OCI-LY1 (cell line): ENCODE measurements around the gene TRIM46.

ENCODE experiments used
- H2AFZ ChIP-seq: fragments of 200-600 bp; sonication (generic), shearing (Covaris generic); 2 replicates; pipeline ENCODE4 v1.6.0; 2014; ENCODE audit warnings: antibody characterized with exemption, mild to moderate bottlenecking, low read length
- H3F3A ChIP-seq: fragments of 200-600 bp; sonication (generic), shearing (Covaris generic); 2 replicates; pipeline ENCODE4 v1.6.0; 2014; ENCODE audit warnings: mild to moderate bottlenecking, antibody characterized with exemption, low read length, moderate library complexity; ENCODE audit not compliant: insufficient read depth
- H3K27ac ChIP-seq: fragments of 200-600 bp; sonication (generic); 2 replicates; pipeline ENCODE4 v1.5.1; 2014; ENCODE audit warnings: low read length, mixed run types, mild to moderate bottlenecking, low read depth; ENCODE audit not compliant: poor library complexity, severe bottlenecking
- H3K27me3 ChIP-seq: fragments of 200-600 bp; sonication (generic); 2 replicates; pipeline ENCODE4 v1.6.0; 2014; ENCODE audit warnings: antibody characterized with exemption, mild to moderate bottlenecking, low read length, moderate library complexity; ENCODE audit not compliant: insufficient read depth
- H3K36me3 ChIP-seq: fragments of 200-600 bp; sonication (generic); 2 replicates; pipeline ENCODE4 v1.6.1; 2014; ENCODE audit warnings: mild to moderate bottlenecking, antibody characterized with exemption, low read length, moderate library complexity, mixed read lengths; ENCODE audit not compliant: insufficient read depth
- H3K4me1 ChIP-seq: fragments of 200-600 bp; sonication (generic); 2 replicates; pipeline ENCODE4 v1.5.1; 2014; ENCODE audit warnings: mild to moderate bottlenecking, low read length, moderate library complexity; ENCODE audit not compliant: insufficient read depth, severe bottlenecking
- H3K4me2 ChIP-seq: fragments of 200-600 bp; sonication (generic), shearing (Covaris generic); 2 replicates; pipeline ENCODE4 v1.6.1; 2014; ENCODE audit warnings: low read length
- H3K4me3 ChIP-seq: fragments of 200-600 bp; sonication (generic); 2 replicates; pipeline ENCODE4 v1.5.1; 2014; ENCODE audit warnings: low read length, low read depth, mild to moderate bottlenecking, mixed read lengths; ENCODE audit not compliant: poor library complexity, severe bottlenecking
- H3K79me2 ChIP-seq: fragments of 200-600 bp; shearing (Covaris generic); 2 replicates; pipeline ENCODE4 v1.6.1; 2016; ENCODE audit warnings: mixed run types, low read length, mixed read lengths; ENCODE audit not compliant: insufficient read depth
- H3K9ac ChIP-seq: fragments of 200-600 bp; sonication (generic), shearing (Covaris generic); 2 replicates; pipeline ENCODE4 v1.6.1; 2014; ENCODE audit warnings: mild to moderate bottlenecking, low read length, mixed read lengths
- H3K9me2 ChIP-seq: fragments of 200-600 bp; sonication (generic), shearing (Covaris generic); 2 replicates; pipeline ENCODE4 v1.6.1; 2014; ENCODE audit warnings: low read depth, mild to moderate bottlenecking, low read length, mixed read lengths
- H3K9me3 ChIP-seq: fragments of 200-600 bp; shearing (Covaris generic); 2 replicates; pipeline ENCODE4 v1.6.1; 2014; ENCODE audit warnings: low read length, mixed read lengths
- H4K20me1 ChIP-seq: fragments of 200-600 bp; sonication (generic), shearing (Covaris generic); 2 replicates; pipeline ENCODE4 v1.6.0; 2016; ENCODE audit warnings: mild to moderate bottlenecking, low read length; ENCODE audit not compliant: insufficient read depth
- EZH2 ChIP-seq: fragments of 200-600 bp; sonication (generic), shearing (Covaris generic); IDR thresholded peaks from 2 replicates; pipeline ENCODE4 v1.8.0; 2017; ENCODE audit warnings: borderline replicate concordance, mixed run types, mild to moderate bottlenecking, antibody characterized with exemption, low read length, moderate library complexity, mixed read lengths
- TF ChIP-seq, protein P1 (sequence below): fragments of 200-600 bp; sonication (generic), shearing (Covaris generic); IDR thresholded peaks from 2 replicates; pipeline ENCODE4 v1.5.1; 2017; ENCODE audit warnings: mild to moderate bottlenecking, antibody characterized with exemption, low read length, moderate library complexity, mixed read lengths

The TRIM46 gene

GRCh38 chr1:155171836-155172731 is 1.6 kb upstream of the TRIM46 start:
- Histone ChIP-seq H3K9me2 (no peaks in the 10 kb centered on the region), H3K79me2 (no peaks in the 10 kb centered on the region), H3K4me3 (peak overlapping the region; percentile 89), H3K36me3 (peaks cover 17% of the 10 kb centered on the region), H3K4me1 (peaks cover 33% of the 10 kb centered on the region), H3K27me3 (no peaks in the 10 kb centered on the region), H3F3A (peaks cover 4% of the 10 kb centered on the region; the same call in 1 of the 2 replicates), H3K9me3 (no peaks in the 10 kb centered on the region), H3K9ac (peak overlapping the region; percentile 97), H3K27ac (peak overlapping the region; percentile 78), H3K4me2 (peak overlapping the region; percentile 82), H2AFZ (no peak overlapping the region), H4K20me1 (no peaks in the 10 kb centered on the region)
- TF ChIP-seq, protein P1, sequence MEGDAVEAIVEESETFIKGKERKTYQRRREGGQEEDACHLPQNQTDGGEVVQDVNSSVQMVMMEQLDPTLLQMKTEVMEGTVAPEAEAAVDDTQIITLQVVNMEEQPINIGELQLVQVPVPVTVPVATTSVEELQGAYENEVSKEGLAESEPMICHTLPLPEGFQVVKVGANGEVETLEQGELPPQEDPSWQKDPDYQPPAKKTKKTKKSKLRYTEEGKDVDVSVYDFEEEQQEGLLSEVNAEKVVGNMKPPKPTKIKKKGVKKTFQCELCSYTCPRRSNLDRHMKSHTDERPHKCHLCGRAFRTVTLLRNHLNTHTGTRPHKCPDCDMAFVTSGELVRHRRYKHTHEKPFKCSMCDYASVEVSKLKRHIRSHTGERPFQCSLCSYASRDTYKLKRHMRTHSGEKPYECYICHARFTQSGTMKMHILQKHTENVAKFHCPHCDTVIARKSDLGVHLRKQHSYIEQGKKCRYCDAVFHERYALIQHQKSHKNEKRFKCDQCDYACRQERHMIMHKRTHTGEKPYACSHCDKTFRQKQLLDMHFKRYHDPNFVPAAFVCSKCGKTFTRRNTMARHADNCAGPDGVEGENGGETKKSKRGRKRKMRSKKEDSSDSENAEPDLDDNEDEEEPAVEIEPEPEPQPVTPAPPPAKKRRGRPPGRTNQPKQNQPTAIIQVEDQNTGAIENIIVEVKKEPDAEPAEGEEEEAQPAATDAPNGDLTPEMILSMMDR, result no peak
- no peak for TF ChIP-seq EZH2

DNA sequence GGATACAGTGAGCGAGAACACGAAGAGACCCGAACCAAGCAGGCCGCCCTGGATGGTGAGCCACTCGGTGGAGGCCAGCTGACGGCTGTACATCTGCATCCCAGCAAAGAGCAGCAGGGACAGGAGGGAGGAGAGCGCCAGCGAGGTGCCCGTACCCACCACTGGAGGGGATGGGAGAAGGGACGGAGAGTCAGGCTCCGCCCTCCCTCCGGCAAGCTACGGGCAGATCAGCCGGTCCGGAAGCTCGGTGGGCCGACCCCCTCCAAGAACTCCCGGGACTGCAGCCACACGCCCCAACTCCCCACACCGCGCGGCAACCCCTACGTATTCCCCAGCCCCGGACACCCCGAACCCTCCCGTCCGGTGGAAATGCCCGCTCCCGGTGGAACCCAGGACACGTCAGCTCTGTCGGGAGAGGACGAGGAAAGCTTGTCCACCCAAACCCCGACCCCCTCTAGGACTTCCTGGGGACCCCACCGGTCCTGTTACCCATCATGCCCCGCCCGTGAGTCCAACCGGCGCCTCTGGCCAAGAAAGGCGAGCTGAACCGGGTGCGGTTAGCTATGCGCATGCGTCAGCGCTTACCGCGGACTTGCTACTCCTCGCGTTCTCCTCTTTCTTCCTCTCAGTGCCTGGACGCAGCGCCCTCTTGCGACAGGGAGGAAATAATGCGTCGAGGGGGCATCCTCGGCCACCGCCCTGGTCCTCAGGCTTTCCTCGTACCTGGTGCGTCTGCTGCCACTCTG is 744 bp upstream of the TRIM46 start, which contains the start of gene KRTCAP2:
KRTCAP2 (minus strand) TSS at position 573 of the 746 bp plus-strand sequence; CDS start at position 493, 80 bp downstream.
- Histone ChIP-seq H3K27me3 (no peaks in the 10 kb centered on the region), H3K4me3 (peak within 1 kb of the TSS; percentile 89), H3K9me2 (no peaks in the 10 kb centered on the region), H3K27ac (peak within 1 kb of the TSS; percentile 78), H3K9ac (peak within 1 kb of the TSS; percentile 97), H4K20me1 (no peaks in the 10 kb centered on the region), H3K9me3 (no peaks in the 10 kb centered on the region), H3F3A (peaks cover 4% of the 10 kb centered on the region; the same call in 1 of the 2 replicates), H3K4me2 (peak within 1 kb of the TSS; percentile 82), H3K36me3 (peaks cover 22% of the 10 kb centered on the region), H3K4me1 (peaks cover 28% of the 10 kb centered on the region), H2AFZ (no peak within 1 kb of the TSS), H3K79me2 (no peaks in the 10 kb centered on the region)
- TF ChIP-seq, protein P1, result peak; percentile 88
- TF ChIP-seq EZH2, result no peak

GRCh38 chr1:155174324-155175280 is 953 bp downstream of the TRIM46 start:
- H3K27ac ChIP-seq, result peak overlapping the region; percentile 24
- peaks cover 4% of the 10 kb centered on the region; the same call in 1 of the 2 replicates for H3F3A ChIP-seq
- no peaks in the 10 kb centered on the region for H4K20me1 ChIP-seq
- no peak overlapping the region for H2AFZ ChIP-seq
- H3K36me3 ChIP-seq, result peaks cover 14% of the 10 kb centered on the region
- H3K4me2 ChIP-seq, result peak overlapping the region; percentile 82
- no peak for TF ChIP-seq EZH2
- TF ChIP-seq, protein P1, result no peak
- no peaks in the 10 kb centered on the region for H3K79me2 ChIP-seq
- no peaks in the 10 kb centered on the region for H3K9me3 ChIP-seq
- H3K4me3 ChIP-seq, result peak overlapping the region; percentile 89
- H3K9me2 ChIP-seq, result no peaks in the 10 kb centered on the region
- H3K9ac ChIP-seq, result peak overlapping the region; percentile 97
- H3K4me1 ChIP-seq, result peaks cover 28% of the 10 kb centered on the region
- H3K27me3 ChIP-seq, result no peaks in the 10 kb centered on the region
